Smooth muscle cell (in vitro differentiated cells): Measurements from ENCODE around the gene KRT3. TPM values are rescaled to one million over a fixed set of nuclear protein-coding genes. Genes with fewer than 3 reads are reported as not detected.

Source experiments
- DNase-seq: peaks from one replicate; lab custom pipeline; 2025; ENCODE audit not compliant: unreplicated experiment; lab: John Stamatoyannopoulos, UW
- H2AFZ ChIP-seq: fragments of 200-600 bp; sonication (generic); 2 replicates; pipeline ENCODE4 v1.6.0; 2016; ENCODE audit warnings: antibody characterized with exemption, low read depth, mild to moderate bottlenecking
- H3F3A ChIP-seq: fragments of 200-600 bp; sonication (generic); 2 replicates; pipeline ENCODE4 v1.6.0; 2017; ENCODE audit warnings: antibody characterized with exemption, low read depth
- H3K27ac ChIP-seq: fragments of 200-600 bp; sonication (generic); 2 replicates; pipeline ENCODE4 v1.5.1; 2016; ENCODE audit warnings: low read depth, mild to moderate bottlenecking
- H3K27me3 ChIP-seq: fragments of 200-600 bp; sonication (generic); 2 replicates; pipeline ENCODE4 v1.6.1; 2016; ENCODE audit warnings: low read depth, mild to moderate bottlenecking
- H3K36me3 ChIP-seq: fragments of 200-600 bp; sonication (generic); 2 replicates; pipeline ENCODE4 v1.5.1; 2016; ENCODE audit warnings: low read depth
- H3K4me1 ChIP-seq: fragments of 200-600 bp; sonication (generic); 2 replicates; pipeline ENCODE4 v1.5.1; 2016; ENCODE audit warnings: low read depth
- H3K4me2 ChIP-seq: fragments of 200-600 bp; sonication (generic); 2 replicates; pipeline ENCODE4 v1.6.0; 2016; ENCODE audit warnings: mild to moderate bottlenecking
- H3K4me3 ChIP-seq: fragments of 200-600 bp; sonication (generic); 2 replicates; pipeline ENCODE4 v1.5.1; 2016; ENCODE audit warnings: mild to moderate bottlenecking
- H3K79me2 ChIP-seq: fragments of 200-600 bp; sonication (generic); 2 replicates; pipeline ENCODE4 v1.6.0; 2016; ENCODE audit warnings: low read depth, mild to moderate bottlenecking
- H3K9ac ChIP-seq: fragments of 200-600 bp; sonication (generic); 2 replicates; pipeline ENCODE4 v1.6.0; 2016; ENCODE audit warnings: low read depth
- H3K9me3 ChIP-seq: fragments of 200-600 bp; sonication (generic); replicated peaks from 2 replicates; pipeline ENCODE4 v1.5.1; 2016; ENCODE audit warnings: low read depth
- H4K20me1 ChIP-seq: fragments of 200-600 bp; sonication (generic); 2 replicates; pipeline ENCODE4 v1.6.0; 2016; ENCODE audit warnings: low read depth
- CTCF ChIP-seq: fragments of 200-600 bp; sonication (generic); IDR thresholded peaks from 2 replicates; pipeline ENCODE4 v1.5.1; 2017; ENCODE audit warnings: borderline replicate concordance, mild to moderate bottlenecking, antibody characterized with exemption; ENCODE audit not compliant: insufficient read depth, poor library complexity, severe bottlenecking
- WGBS: methylation state at CpG from one replicate; pipeline ENCODE4 v1.1.7; 2016; ENCODE audit warnings: low lambda C conversion rate; 5-methylcytosine and 5-hydroxymethylcytosine counted together
- polyA plus RNA-seq: library from polyadenylated mRNA; unstranded; fragments of >200 nt; fragmentation: Nextera tagmentation; extraction: Ambion mirVana; gene quantifications from 2 replicates; pipeline ENCODE4 v1.2.1, GENCODE V29; 2016
- total RNA-seq: library from RNA; depleted of rRNA; stranded (reverse); fragments of >200 nt; gene quantifications from 2 replicates; pipeline ENCODE4 v1.2.3, GENCODE V29; 2014

The KRT3 gene
- total and polyA plus RNA-seq, 2 experiments from 2014 or later: not detected

DNA sequence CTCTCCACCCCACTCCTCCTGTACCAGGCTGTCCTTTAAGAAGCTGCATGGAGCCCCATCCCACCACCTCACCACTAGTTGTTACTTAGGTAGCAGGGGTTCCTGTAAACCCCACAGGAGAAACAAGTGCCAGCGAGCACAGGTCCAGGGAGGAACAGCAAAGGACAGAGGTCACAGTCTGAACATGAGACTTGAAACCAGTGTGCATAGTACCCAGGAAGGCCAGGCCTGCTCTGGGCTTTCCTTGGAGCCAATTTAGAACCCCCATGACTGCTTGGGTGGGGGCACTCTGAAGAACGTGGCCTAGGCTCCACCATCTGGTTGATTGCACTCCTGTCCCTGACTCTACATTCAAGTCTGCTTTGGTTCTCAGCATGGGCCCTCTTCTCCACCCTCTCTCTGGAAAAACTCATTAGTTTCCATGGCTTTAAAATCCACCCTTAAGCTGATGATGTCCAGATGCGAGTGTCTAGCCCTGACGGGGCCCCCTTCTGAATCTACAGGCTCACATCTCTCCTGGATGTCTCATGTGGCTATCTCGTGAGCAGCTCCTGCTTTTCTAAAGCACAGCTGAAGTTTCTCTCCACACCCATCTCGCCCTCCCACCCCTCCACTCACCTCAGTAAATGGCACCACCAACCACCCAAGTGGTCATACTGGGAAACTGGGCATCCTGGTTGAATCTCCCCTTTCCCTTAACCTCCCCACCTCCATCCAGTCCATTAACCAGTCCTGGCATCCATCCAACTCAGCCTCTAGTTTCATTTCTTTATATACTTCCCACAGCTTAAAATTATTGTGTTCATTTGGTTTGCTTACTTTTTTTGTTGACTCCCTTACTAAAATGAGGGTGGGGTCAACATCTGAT is 8.4 kb downstream of the KRT3 start:
- no peak overlapping the region for H2AFZ ChIP-seq
- H3K4me1 ChIP-seq: no peaks in the 10 kb centered on the region
- no peak for DNase-seq
- no peak overlapping the region for H3K9ac ChIP-seq
- WGBS: 36% methylated on average over 6 of the region's 6 CpGs
- no peak overlapping the region for H3K4me2 ChIP-seq
- TF ChIP-seq CTCF: no peak
- H3F3A ChIP-seq: no peaks in the 10 kb centered on the region
- no peaks in the 10 kb centered on the region for H3K79me2 ChIP-seq
- H3K9me3 ChIP-seq: no peaks in the 10 kb centered on the region
- H4K20me1 ChIP-seq: no peaks in the 10 kb centered on the region
- H3K27me3 ChIP-seq: peaks cover under 1% of the 10 kb centered on the region
- no peak overlapping the region for H3K4me3 ChIP-seq
- H3K36me3 ChIP-seq: no peaks in the 10 kb centered on the region
- no peak overlapping the region for H3K27ac ChIP-seq

DNA sequence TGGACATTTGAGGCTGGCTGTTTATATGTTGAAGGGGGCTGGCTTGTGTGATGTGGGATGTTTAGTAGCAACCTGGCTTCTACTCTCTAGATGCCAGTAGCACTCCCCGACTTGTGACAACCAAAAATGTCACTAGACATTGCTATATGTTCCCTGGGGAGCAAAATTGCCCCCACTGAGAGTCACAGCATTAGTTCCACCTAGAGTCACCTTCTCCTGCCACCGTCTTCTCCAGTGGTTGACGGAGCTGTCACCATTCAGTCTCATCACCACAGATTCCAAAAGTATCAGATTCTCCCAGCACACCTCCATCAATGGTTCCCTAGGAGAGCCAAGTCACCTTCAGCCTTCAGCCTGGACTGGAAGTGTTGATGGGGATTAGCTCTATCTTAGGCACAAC is 11.0 kb downstream of the KRT3 start:
- no peak overlapping the region for H3K4me2 ChIP-seq
- H3K36me3 ChIP-seq: no peaks in the 10 kb centered on the region
- H3K79me2 ChIP-seq: no peaks in the 10 kb centered on the region
- no peaks in the 10 kb centered on the region for H3K4me1 ChIP-seq
- H3K9me3 ChIP-seq: no peaks in the 10 kb centered on the region
- TF ChIP-seq CTCF: no peak
- 89% methylated on average over 3 of the region's 3 CpGs for WGBS
- H3F3A ChIP-seq: no peaks in the 10 kb centered on the region
- peaks cover 27% of the 10 kb centered on the region for H3K27me3 ChIP-seq
- no peak overlapping the region for H2AFZ ChIP-seq
- no peak overlapping the region for H3K4me3 ChIP-seq
- H3K9ac ChIP-seq: no peak overlapping the region
- DNase-seq: no peak
- no peaks in the 10 kb centered on the region for H4K20me1 ChIP-seq
- H3K27ac ChIP-seq: no peak overlapping the region

DNA sequence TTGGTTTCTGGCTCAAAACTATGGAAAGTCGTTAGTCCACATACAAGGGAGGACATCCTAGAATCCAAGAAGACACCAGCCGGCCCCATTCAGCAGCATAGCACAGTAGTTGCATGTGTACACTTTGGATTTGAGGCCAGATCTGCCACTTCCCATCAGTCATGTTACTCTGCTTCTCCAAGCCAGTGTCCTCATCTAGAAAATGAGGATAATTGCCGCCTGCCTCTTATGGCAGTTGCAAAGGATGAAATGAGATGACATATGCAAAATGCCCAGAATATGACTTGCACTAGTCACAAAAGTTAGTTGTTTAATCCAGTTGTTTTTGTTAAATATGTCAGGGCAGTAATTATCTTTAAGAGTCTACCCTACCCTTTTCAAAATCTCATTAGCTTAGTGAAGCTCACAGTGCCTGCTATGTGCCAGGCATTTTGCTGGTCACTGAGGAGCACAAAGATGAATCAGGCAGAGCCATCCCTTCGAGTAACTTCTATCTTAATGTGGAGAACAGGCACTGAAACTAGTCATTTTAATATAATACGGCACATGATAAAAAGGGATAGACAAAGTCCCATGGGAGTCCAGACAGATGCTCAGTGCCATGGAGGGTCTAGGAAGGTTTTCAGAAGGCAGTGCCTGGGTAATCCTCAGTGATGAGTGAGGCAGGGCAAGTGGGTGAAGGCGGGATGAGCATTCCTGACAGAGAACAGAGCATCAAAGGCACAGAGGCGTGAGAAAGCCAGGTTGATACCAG is 12.2 kb downstream of the KRT3 start:
- H3K27me3 ChIP-seq: peaks cover 39% of the 10 kb centered on the region
- no peak overlapping the region for H2AFZ ChIP-seq
- DNase-seq: no peak
- H3K9me3 ChIP-seq: no peaks in the 10 kb centered on the region
- H3K9ac ChIP-seq: no peak overlapping the region
- no peaks in the 10 kb centered on the region for H3K4me1 ChIP-seq
- no peak for TF ChIP-seq CTCF
- no peaks in the 10 kb centered on the region for H3K79me2 ChIP-seq
- H3K4me3 ChIP-seq: no peak overlapping the region
- no peaks in the 10 kb centered on the region for H3K36me3 ChIP-seq
- H3K4me2 ChIP-seq: no peak overlapping the region
- no peak overlapping the region for H3K27ac ChIP-seq
- no peaks in the 10 kb centered on the region for H4K20me1 ChIP-seq
- no peaks in the 10 kb centered on the region for H3F3A ChIP-seq
- WGBS: 82% methylated on average over 7 of the region's 7 CpGs
